Brain microvascular endothelial cell (primary cell): Measurements from ENCODE around the gene ACSL5.
"Not testable (repeated sequence)": the region's sequence is repeated elsewhere in the genome, so short reads cannot be mapped to it uniquely, and the experiment has no call there.

ENCODE experiments used
- DNase-seq: peaks from one replicate; pipeline ENCODE4 v3.0.0-alpha.2; 2020
- H3K27ac ChIP-seq: fragments of 250-450 bp; sonication (Bioruptor Pico); 2 replicates; pipeline ENCODE4 v1.5.1; 2020; ENCODE audit warnings: mild to moderate bottlenecking, moderate library complexity
- H3K27me3 ChIP-seq: fragments of 250-450 bp; sonication (Bioruptor Pico); replicated peaks from 2 replicates; pipeline ENCODE4 v1.5.1; 2020; ENCODE audit warnings: mild to moderate bottlenecking
- H3K36me3 ChIP-seq: fragments of 250-450 bp; sonication (Bioruptor Pico); replicated peaks from 2 replicates; pipeline ENCODE4 v1.5.1; 2020; ENCODE audit warnings: mild to moderate bottlenecking
- H3K4me3 ChIP-seq: 2 replicates; pipeline ENCODE4 v1.5.1; 2011; ENCODE audit warnings: low read depth, mild to moderate bottlenecking, control low read depth, low read length, moderate library complexity
- CTCF ChIP-seq: IDR thresholded peaks from 2 replicates; pipeline ENCODE4 v1.5.1; 2011; ENCODE audit warnings: low read depth, mild to moderate bottlenecking, moderate library complexity, low read length, control low read depth, inconsistent platforms; ENCODE audit errors: missing control alignments
- in situ Hi-C: cut with HindIII; loops from 2 replicates; pipeline ENCODE4 v1.10.0; 2017; ENCODE audit warnings: low sequenced_read_pairs, low pct_ligation_motif_present

ACSL5 gene

GRCh38 chr10:112384141-112384540, 10.2 kb downstream of the ACSL5 start:
- no peak for TF ChIP-seq CTCF

GRCh38 chr10:112385201-112385600, 11.3 kb downstream of the ACSL5 start:
- no peak overlapping the region for H3K27ac ChIP-seq
- in situ Hi-C loops, result no loop called here

More at GRCh38 chr10:112384141-112384540, 10.2 kb downstream of the ACSL5 start:
- Histone ChIP-seq H3K27me3 (no peaks in the 10 kb centered on the region), H3K36me3 (no peaks in the 10 kb centered on the region), H3K4me3 (no peak overlapping the region), H3K27ac (no peak overlapping the region)
- no peak for DNase-seq
- in situ Hi-C loops, result no loop called here

GRCh38 chr10:112388056-112388455, 14.1 kb downstream of the ACSL5 start:
- DNase-seq, in situ Hi-C loops: not testable (repeated sequence)

More at GRCh38 chr10:112385201-112385600, 11.3 kb downstream of the ACSL5 start:
- no peak for TF ChIP-seq CTCF
- no peak overlapping the region for H3K4me3 ChIP-seq
- no peaks in the 10 kb centered on the region for H3K27me3 ChIP-seq
- no peak for DNase-seq
- H3K36me3 ChIP-seq, result no peaks in the 10 kb centered on the region

GRCh38 chr10:112388548-112388947, 14.6 kb downstream of the ACSL5 start:
- no peak for DNase-seq
- no peaks in the 10 kb centered on the region for H3K27me3 ChIP-seq
- TF ChIP-seq CTCF, result no peak
- no peaks in the 10 kb centered on the region for H3K36me3 ChIP-seq
- in situ Hi-C loops, result no loop called here
- no peak overlapping the region for H3K4me3 ChIP-seq
- H3K27ac ChIP-seq, result no peak overlapping the region

More at GRCh38 chr10:112388056-112388455, 14.1 kb downstream of the ACSL5 start:
- H3K27me3 ChIP-seq, H3K4me3 ChIP-seq, H3K36me3 ChIP-seq, H3K27ac ChIP-seq: not testable (repeated sequence)

GRCh38 chr10:112389271-112389822, 15.4 kb downstream of the ACSL5 start:
- Histone ChIP-seq H3K36me3 (no peaks in the 10 kb centered on the region), H3K27me3 (no peaks in the 10 kb centered on the region), H3K27ac (no peak overlapping the region), H3K4me3 (no peak overlapping the region)
- in situ Hi-C loops, result no loop called here
- DNase-seq, result peak; percentile 56
- no peak for TF ChIP-seq CTCF

- no peak for DNase-seq
- peaks cover 2% of the 10 kb centered on the region for H3K27me3 ChIP-seq
- in situ Hi-C loops, result no loop called here
- H3K27ac ChIP-seq, result no peak overlapping the region
- H3K36me3 ChIP-seq, result no peaks in the 10 kb centered on the region
- TF ChIP-seq CTCF, result no peak
- no peak overlapping the region for H3K4me3 ChIP-seq
Observed at GRCh38 chr10:112390125-112390703, 16.3 kb downstream of the ACSL5 start.
